GM06990 (cell line): ENCODE measurements around the gene DLG2.

Source experiments
- DNase-seq: peaks from one replicate; pipeline ENCODE4 v3.0.0-alpha.2; 2011; ENCODE audit not compliant: insufficient read length; ENCODE audit errors: extremely low read depth
- H3K27me3 ChIP-seq: replicated peaks from 2 replicates; pipeline ENCODE4 v1.6.0; 2011; ENCODE audit warnings: low read length; ENCODE audit not compliant: control insufficient read depth, insufficient read depth
- H3K36me3 ChIP-seq: 2 replicates; pipeline ENCODE4 v1.5.1; 2011; ENCODE audit warnings: low read length; ENCODE audit not compliant: control insufficient read depth, insufficient read depth
- H3K4me3 ChIP-seq: replicated peaks from 2 replicates; pipeline ENCODE4 v1.5.1; 2011; ENCODE audit warnings: low read depth, mild to moderate bottlenecking, control low read depth, low read length
- TF ChIP-seq, protein P1 (sequence below): IDR thresholded peaks from 2 replicates; pipeline ENCODE4 v1.5.1; 2011; ENCODE audit warnings: low read length, control low read depth, mild to moderate bottlenecking, inconsistent platforms; ENCODE audit not compliant: insufficient read depth, poor library complexity, severe bottlenecking

The DLG2 gene

GRCh38 chr11:84425673-84426072 is 1201.5 kb downstream of the DLG2 start:
- Histone ChIP-seq H3K36me3 (no peaks in the 10 kb centered on the region), H3K4me3 (no peak overlapping the region), H3K27me3 (no peaks in the 10 kb centered on the region)
- TF ChIP-seq, protein P1, sequence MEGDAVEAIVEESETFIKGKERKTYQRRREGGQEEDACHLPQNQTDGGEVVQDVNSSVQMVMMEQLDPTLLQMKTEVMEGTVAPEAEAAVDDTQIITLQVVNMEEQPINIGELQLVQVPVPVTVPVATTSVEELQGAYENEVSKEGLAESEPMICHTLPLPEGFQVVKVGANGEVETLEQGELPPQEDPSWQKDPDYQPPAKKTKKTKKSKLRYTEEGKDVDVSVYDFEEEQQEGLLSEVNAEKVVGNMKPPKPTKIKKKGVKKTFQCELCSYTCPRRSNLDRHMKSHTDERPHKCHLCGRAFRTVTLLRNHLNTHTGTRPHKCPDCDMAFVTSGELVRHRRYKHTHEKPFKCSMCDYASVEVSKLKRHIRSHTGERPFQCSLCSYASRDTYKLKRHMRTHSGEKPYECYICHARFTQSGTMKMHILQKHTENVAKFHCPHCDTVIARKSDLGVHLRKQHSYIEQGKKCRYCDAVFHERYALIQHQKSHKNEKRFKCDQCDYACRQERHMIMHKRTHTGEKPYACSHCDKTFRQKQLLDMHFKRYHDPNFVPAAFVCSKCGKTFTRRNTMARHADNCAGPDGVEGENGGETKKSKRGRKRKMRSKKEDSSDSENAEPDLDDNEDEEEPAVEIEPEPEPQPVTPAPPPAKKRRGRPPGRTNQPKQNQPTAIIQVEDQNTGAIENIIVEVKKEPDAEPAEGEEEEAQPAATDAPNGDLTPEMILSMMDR = no peak
- DNase-seq = no peak

DNA sequence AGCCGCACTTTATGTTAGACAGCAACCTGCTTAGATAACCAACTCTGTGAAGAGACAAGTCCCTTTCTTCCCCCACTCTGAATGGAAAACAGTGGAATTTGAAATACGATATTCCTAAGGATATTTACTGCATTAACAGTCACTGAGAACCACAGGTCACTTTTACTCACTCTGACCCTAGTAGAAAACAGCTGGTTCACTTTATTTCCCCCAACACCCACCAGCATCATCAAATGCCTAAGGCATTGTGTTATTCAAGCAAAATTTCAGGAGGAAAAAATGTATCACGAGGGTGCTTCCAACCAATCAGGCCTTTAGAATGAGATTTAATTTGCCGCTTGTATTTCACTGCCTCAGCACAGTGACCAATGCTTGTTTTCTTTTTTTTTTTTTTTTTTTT is 1206.9 kb downstream of the DLG2 start:
- no peak overlapping the region for H3K4me3 ChIP-seq
- H3K36me3 ChIP-seq = no peaks in the 10 kb centered on the region
- DNase-seq = no peak
- TF ChIP-seq, protein P1 = no peak
- no peaks in the 10 kb centered on the region for H3K27me3 ChIP-seq

DNA sequence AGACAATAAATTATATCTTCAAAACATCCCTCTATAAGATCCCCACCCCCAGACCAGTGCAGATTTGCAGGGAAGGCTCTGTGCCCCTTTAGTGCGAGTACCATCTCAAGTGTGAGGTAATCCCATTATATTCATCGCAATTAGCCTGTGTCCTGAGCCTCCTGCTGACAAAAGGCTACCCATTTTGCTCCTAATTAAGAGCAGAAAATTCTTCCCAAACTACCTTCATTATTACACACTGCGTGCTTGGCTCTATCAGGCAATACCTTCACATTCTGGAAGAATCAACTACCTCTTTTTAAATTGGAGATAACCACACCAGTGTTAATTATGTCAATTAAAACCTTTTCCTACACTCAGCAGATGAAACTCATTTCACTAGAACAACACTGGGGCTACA is 1207.5 kb downstream of the DLG2 start:
- no peaks in the 10 kb centered on the region for H3K36me3 ChIP-seq
- H3K4me3 ChIP-seq = no peak overlapping the region
- no peak for DNase-seq
- TF ChIP-seq, protein P1 = no peak
- no peaks in the 10 kb centered on the region for H3K27me3 ChIP-seq

GRCh38 chr11:84414920-84415319 is 1212.2 kb downstream of the DLG2 start:
- Histone ChIP-seq H3K4me3 (no peak overlapping the region), H3K27me3 (no peaks in the 10 kb centered on the region), H3K36me3 (no peaks in the 10 kb centered on the region)
- TF ChIP-seq, protein P1 = no peak
- no peak for DNase-seq

DNA sequence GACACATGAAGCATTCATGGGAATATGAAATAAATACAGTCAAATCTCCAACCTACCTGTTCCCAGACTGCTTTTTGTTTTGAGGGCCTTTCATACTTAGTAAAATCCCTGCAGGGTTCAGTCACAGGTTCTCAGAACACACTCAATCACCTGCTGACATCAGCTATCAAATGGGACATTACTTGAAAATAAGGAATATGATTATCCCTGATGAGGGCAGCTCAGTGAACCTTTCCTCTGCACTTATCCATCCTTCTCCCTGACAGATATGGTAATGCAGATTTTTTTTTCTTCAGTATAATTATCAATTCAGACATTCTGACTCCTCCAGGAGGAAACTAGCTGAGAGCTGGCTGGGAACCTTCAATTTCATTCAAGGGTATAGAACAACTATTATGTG is 1213.6 kb downstream of the DLG2 start:
- no peaks in the 10 kb centered on the region for H3K36me3 ChIP-seq
- no peaks in the 10 kb centered on the region for H3K27me3 ChIP-seq
- no peak for DNase-seq
- H3K4me3 ChIP-seq = no peak overlapping the region
- TF ChIP-seq, protein P1 = no peak

GRCh38 chr11:84412862-84413261 is 1214.3 kb downstream of the DLG2 start:
- no peaks in the 10 kb centered on the region for H3K27me3 ChIP-seq
- no peaks in the 10 kb centered on the region for H3K36me3 ChIP-seq

More at GRCh38 chr11:84412862-84413261, 1214.3 kb downstream of the DLG2 start:
- DNase-seq = no peak
- TF ChIP-seq, protein P1 = no peak
- H3K4me3 ChIP-seq = no peak overlapping the region
